ENCODE results near the gene NF1. TPM values are rescaled to one million over a fixed set of nuclear protein-coding genes. Genes with fewer than 3 reads are reported as not detected.

The NF1 gene
- total RNA-seq, 1 donor from 2014 or later: 70.9 TPM

DNA sequence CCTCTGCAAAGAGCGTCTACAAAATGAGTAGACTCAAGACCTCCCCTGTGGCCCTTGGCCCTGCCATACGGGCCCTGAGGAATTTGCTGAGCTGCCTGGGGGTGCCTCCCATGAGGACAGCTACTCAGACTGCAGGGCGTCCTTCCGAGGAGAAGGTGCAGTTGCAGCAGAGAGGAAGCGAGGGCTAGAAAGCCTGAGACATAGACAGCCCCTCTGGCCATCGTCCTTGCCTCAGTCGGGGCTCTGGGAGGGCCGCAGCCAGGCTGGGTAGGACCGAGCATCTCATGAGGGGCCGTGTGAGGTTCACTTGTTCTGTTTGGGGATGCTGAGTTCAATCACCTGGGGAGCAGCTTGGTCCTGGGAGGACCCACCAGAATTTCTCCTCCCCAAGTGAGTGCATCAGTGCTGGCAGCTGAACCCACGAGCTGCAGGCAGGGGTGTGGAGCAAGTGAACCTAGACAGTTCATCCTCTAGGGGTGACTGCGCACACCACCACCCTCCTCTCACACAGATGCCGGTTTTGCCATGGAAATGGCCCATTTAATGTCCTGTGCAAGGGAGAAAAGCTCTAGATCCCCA lies 317.0 kb downstream of the NF1 start:
- DNase-seq: no peak

- no peak for DNase-seq
Measured at GRCh38 chr17:31412511-31412910, 317.7 kb downstream of the NF1 start.

- DNase-seq: no peak
Measured at GRCh38 chr17:31413081-31413799, 318.5 kb downstream of the NF1 start.

GRCh38 chr17:31413874-31414549 lies 319.2 kb downstream of the NF1 start:
- no peak for DNase-seq

DNA sequence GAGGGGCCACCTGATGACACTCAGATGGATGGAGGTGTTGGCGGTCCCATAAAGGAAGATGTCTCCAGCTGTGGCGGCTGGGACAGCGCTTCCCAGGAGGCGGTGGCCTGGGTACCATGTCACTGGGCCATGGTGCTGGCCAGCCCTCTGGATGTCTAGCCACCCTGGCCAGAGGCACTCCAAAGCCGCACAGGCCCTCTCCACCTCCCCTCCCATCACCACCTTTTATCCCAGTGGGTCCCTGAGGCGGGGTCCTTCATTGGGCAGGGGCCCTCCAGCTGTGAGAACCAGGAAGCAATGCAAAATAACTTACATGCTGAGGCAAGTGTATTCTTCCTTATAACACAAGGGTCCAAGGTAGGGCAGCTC lies 319.8 kb downstream of the NF1 start:
- no peak for DNase-seq

DNA sequence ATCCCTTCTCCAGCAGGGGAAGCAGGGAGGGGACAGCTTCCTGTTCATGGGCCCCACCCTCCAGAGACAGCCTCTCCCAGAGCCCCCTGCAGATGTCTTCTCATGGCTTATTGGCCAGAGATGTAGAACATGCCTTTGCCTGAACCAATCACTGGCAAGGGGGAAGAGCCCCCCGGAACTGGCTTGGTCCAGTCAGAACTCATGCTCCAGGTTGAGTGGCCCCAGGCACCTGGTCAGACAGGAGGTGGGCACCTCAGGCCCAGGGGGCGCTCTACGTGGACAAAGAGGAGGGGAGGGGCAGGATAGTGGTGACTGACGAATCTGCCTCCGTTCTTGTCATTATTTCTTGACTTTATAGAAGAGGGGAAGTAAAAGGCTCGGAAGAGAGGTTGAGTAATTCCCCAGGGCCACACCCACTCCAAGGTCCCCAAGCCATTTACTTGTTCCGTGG lies 320.3 kb downstream of the NF1 start:
- DNase-seq: no peak

- DNase-seq: no peak
Measured at GRCh38 chr17:31415640-31416502, 321.1 kb downstream of the NF1 start.

DNA sequence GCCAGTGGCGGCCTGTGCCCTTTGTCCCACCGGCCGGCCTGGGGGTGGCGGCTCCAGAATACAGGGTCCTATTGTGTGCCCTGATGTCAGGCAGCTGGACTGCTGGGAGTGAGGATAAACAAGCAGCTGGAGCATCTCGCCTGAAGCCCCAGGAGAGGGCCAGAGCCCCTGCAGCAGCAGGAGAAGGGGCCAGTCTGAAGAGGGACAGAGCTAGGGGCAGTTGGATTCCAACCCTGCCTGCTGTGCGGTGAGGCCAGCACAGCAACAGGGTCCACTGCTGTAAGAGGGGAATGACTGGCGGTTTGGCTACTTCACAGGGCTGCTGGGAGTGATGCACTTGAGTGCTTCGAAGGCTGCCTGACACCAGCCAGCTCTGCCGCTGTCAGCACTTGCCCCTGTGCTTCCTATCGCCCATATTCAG lies 321.7 kb downstream of the NF1 start:
- no peak for DNase-seq

DNA sequence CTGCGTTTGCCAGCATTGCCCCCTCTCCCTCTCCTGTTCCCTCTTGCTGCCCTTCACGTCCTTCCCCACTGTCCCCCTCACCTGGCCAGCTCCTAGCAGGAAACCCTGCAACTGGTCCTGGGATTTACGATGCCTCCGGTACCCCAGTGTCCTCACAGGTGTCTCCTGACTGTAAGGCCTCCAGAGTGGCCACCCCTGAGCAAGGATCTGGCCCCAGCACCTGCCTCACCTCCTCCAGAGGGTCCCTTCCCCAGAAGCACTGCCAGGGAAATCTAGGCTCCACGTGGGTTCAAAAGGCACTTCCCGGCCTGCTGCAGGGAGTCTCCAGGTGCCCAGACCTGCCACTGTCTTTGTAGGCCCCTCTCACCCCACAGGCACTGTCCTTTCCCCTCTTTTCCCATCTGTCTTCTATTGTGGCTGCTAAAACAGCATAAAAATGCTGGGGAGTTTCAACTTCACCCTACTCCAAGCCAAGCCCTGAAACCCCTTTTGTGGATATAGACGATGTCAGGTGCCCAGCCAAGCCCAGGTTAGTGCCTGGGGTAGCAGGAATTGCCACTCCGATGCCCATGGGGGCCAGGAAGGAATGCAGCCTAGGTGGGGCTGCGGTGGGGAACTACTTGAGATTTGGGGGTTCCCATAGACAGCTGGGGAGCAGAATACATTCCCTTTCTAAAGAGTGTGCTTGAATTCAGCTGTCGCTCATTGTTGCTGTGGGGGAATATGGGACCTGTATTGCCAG lies 322.4 kb downstream of the NF1 start:
- DNase-seq: no peak

DNA sequence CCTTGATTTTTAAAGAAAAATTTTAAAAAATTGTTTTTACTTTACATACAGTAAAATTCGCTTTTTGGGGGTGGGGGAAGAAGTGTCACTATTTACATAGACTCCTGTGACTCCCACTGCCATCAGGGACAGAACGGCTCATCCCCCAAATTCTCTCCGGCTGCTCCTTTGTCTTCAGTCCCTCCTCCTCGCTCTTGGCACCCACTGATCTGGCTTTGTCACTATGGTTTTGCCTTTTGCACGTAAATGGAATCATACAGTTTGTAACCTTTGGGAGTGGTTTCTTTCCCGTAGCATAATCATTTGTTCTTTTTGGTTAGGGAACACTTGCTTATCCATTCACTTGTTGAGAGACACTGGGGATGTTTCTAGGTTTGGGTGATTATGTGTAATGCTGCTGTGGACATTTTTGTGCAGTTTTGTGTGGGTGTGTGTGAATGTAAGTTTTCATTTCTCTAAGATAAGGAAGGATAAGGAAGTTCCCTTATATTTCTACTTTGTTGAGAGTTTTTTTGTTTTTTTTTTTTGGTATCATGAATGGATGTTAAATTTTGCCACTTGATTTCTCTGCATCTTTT lies 324.1 kb downstream of the NF1 start:
- no peak for DNase-seq

DNA sequence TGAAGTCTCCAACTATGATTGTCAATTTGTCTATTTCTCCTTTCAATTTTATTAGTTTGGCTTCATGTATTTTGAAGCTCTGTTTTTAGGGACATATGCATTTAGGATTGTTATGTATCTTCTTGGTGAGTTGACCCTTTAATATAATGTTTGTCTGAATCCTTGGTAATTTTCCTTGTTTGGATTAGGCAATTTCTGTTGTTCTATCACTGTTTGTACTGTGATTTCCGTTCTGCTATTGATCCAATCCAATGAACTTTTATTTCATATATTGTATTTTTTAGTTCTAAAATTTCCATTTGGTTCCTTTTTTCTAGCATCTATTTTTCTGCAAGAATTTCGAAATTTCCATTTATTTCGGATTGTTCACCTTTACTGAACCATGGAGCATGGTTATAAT lies 327.7 kb downstream of the NF1 start:
- DNase-seq: no peak

DNA sequence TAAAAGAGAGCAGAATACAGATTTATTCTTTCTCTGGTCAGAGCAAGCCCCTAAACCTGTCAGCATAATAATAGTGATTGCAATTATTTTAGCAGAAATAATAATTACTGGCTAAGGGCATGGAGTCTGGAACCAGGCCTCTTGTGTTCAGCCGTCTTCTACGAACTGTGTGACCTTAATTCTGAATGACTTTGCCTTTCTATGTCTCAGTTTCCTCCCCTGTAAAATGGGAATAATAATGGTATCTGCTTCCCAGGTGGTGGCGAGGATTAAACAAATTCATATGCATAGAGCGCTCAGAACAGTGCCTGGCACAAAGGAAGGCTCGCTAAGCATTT lies 330.1 kb downstream of the NF1 start:
- no peak for DNase-seq

- peak; percentile 37 for DNase-seq
Measured at GRCh38 chr17:31425282-31426040, 330.7 kb downstream of the NF1 start.

Small RNAs within 50 kb of the gene (small RNA-seq; reads per million reads assigned to genes)
- not detected for gene MIR4733 (ENCODE audit: low replicate concordance)

Other genes with a start within 250 kb of the NF1 start
- 11.7 TPM for gene TEFM, start 188.7 kb upstream of the NF1 start, total RNA-seq
- gene ADAP2, start 173.0 kb upstream of the NF1 start, total RNA-seq: 10.1 TPM
- gene RNF135, start 123.9 kb upstream of the NF1 start, total RNA-seq: 10.6 TPM
- gene OMG, start 202.3 kb downstream of the NF1 start, total RNA-seq: 0.20 TPM
- 4.0 TPM for gene EVI2B, start 219.1 kb downstream of the NF1 start, total RNA-seq
- gene EVI2A, start 226.6 kb downstream of the NF1 start, total RNA-seq: 8.9 TPM

Data from skin of body (tissue), 3 donors.